Erythroblast (primary cell): Measurements from ENCODE around the gene SCGB1D2.

Source experiments
- DNase-seq, 2 experiments: peaks; one replicate each; lab custom pipeline; 2025; lab: John Stamatoyannopoulos, UW
- GATA1 ChIP-seq: IDR thresholded peaks from 2 replicates; pipeline ENCODE4 v1.6.1; 2011; ENCODE audit warnings: low read depth, mild to moderate bottlenecking, control low read depth, low read length, moderate library complexity
- POLR2A ChIP-seq: IDR thresholded peaks from 2 replicates; pipeline ENCODE4 v1.6.1; 2011; ENCODE audit warnings: mild to moderate bottlenecking, low read length

SCGB1D2 gene

DNA sequence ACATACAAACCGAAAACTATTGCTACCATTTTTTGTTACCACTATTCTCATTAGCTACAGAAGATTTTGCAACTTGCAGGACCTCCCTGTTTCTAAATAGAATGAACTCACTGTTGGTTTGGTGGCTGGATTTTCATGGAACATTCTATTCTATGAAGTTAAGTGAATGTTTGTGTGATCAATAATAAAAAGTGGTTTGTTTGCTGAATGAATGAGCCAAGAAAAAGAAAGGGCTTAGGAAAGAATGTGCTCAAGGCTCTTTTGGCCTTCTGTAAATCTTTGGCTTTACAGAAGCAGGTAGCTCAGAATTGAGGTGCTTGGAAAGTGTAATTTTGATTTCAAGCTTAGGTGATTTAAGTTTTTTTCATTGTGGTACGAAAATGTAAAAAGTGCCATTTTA is 5.9 kb upstream of the SCGB1D2 start:
- TF ChIP-seq GATA1: no peak
- no peak for TF ChIP-seq POLR2A

DNA sequence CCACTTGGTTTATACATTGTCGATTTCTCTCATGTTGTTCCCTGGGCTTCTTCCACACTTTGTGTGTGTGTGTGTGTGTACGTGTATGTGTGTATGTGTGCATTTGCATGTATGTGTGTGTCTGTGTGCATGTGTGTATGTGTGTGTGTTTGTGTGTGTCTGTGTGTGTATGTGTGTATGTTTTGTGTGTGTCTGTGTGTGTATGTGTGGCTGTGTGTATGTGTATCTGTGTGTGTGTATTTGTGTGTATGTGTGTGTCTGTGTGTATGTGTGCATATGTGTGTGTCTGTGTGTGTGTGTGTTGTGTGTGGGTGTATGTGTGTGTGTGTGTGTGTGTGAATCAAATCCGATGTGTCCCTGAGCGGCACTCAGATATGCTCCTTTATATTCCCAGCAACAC is 4.5 kb upstream of the SCGB1D2 start:
- no peak for DNase-seq
- TF ChIP-seq GATA1: no peak
- no peak for TF ChIP-seq POLR2A

More for the DNA sequence above, 5.9 kb upstream of the SCGB1D2 start:
- no peak for DNase-seq

- TF ChIP-seq GATA1: no peak
- TF ChIP-seq POLR2A: no peak
- no peak for DNase-seq
Measured at GRCh38 chr11:62238151-62238550, 3.9 kb upstream of the SCGB1D2 start.

- DNase-seq: no peak
- no peak for TF ChIP-seq POLR2A
- no peak for TF ChIP-seq GATA1
Measured at GRCh38 chr11:62241095-62241494, 944 bp upstream of the SCGB1D2 start.

- DNase-seq: peak; percentile 29 to 30
Measured at GRCh38 chr11:62245271-62245753, 3.3 kb downstream of the SCGB1D2 start.

DNA sequence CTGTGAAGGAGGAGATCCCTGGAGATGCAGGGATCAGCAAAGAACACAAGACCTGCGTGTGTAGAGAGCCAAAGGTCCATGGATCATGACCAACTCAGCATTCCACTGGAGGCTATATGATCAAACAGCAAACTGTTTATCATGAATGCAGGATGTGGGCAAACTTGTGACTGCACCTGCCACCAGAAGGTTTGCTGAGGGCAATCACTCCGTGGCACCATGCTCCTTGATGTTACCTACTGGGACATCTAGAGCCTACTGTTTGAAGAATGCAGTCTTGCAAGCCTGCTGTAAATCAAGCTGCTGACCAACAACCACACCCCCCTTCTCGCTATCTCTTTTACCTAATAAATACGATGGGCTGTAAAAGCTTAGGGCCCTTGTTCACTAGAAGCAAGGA is 9.7 kb downstream of the SCGB1D2 start:
- TF ChIP-seq POLR2A (no peak), GATA1 (no peak)
- no peak for DNase-seq

More at GRCh38 chr11:62245271-62245753, 3.3 kb downstream of the SCGB1D2 start:
- TF ChIP-seq POLR2A (no peak), GATA1 (no peak)

DNA sequence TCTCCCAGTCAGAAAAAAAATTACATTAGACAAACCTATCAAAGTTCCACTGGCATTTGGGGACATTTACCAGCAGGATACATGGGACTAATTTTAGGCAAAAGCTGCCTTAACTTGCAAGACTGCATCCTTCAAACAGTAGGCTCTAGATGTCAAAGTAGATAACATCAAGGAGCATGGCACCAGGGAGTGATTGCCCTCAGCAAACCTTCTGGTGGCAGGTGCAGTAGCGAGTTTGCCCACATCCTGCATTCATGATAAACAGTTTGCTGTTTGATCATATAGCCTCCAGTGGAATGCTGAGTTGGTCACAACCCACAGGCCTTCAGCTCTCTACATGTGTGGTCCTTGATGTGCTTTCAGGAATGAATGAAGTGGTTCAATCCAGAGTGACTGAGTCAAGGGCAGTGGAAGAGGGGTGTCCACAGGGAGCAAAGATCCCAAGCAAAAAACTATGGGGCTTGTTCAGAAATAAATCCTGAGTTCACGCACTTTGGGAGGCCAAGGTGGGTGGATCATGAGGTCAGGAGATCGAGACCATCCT is 12.0 kb downstream of the SCGB1D2 start:
- TF ChIP-seq POLR2A: no peak
- no peak for TF ChIP-seq GATA1
- no peak for DNase-seq

- no peak for DNase-seq
- no peak for TF ChIP-seq GATA1
- no peak for TF ChIP-seq POLR2A
Measured at GRCh38 chr11:62256281-62256680, 14.2 kb downstream of the SCGB1D2 start.

GRCh38 chr11:62260261-62260953 is 18.4 kb downstream of the SCGB1D2 start:
- DNase-seq: no peak
- no peak for TF ChIP-seq GATA1

- no peak for DNase-seq
- no peak for TF ChIP-seq GATA1
- no peak for TF ChIP-seq POLR2A
Measured at GRCh38 chr11:62264004-62264403, 22.0 kb downstream of the SCGB1D2 start.

DNA sequence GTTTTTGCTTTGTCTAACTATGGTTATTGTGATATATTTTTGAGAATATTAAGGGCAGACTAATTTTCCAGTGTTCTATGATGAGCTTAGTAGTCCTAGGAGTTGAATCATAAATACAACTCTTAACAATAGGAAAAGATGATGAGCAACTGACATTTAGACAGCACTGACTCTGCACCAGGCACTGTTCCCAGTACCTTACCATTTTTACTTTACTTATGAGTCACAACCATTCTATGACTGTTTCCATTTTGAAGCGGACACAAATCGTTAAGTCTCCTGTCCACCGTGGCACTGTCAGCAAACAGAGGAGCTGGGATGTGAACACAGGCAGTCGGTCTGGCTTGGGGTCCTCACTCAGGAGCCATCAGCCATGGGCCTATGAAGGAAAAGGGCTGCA is 24.5 kb downstream of the SCGB1D2 start:
- no peak for DNase-seq
- TF ChIP-seq POLR2A (no peak), GATA1 (no peak)

DNA sequence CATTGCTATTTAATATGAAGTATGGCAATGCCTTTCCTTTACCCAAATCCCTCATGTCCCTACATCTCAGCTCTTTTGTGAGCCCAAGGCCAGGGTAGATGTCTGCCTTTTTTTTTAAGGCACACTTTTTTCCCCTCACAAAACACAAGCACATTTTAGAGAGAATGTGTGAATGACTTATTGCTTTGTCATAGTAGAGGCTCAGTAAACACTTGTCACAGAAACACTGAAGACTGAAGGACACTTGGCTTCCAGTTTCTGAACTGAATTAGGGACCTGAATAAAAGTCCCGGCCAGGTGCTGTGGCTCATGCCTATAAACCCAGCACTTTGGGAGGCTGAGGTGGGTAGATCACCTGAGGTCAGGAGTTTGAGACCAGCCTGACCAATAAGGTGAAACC is 25.0 kb downstream of the SCGB1D2 start:
- TF ChIP-seq GATA1: no peak
- no peak for DNase-seq

DNA sequence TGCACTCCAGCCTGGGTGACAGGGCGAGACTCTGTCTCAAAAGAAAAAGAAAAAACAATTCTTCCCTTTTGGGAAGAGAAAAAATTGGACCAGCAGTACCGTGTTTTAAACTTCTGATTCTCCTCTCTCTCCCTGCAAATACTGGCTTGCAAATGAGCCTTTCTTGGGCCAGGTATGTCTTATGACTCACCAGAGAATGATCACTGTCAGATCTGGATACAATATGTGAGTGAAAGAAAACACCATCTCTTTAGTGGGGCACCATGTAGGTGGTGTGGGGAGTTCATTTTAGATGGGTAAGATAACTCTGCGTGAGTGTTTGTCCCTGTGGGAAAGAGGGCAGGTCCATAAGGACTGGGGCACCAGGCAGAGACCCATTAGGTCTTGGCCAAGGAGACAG is 25.5 kb downstream of the SCGB1D2 start:
- TF ChIP-seq GATA1: no peak
- TF ChIP-seq POLR2A: no peak
- DNase-seq: no peak

- no peak for DNase-seq
- TF ChIP-seq POLR2A (no peak), GATA1 (no peak)
Measured at GRCh38 chr11:62269654-62270278, 27.7 kb downstream of the SCGB1D2 start, which contains the start of gene SCGB2A2. Gene SCGB2A2 (plus strand): TSS chr11:62270158. CDS start chr11:62270217, 59 bp downstream.

DNA sequence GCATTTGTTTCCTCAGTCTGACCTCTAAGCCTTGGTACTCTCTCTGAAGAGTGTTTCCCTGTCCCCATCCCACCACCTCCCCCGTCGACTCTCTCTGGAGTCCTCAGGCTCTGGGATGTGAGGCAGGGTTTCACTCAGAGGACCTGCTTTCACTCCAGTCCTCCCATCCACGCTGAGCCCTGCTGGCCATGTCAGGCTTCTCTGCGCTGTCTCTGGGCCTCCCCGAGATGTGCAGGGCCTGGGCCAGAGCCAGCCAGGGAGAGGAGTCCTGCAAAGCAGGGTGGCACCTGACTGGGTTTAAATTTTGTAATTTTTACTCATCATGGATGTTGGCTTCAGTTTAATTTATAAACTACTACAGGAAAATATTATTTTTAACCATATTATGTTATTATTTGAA is 31.2 kb downstream of the SCGB1D2 start:
- TF ChIP-seq POLR2A (no peak), GATA1 (no peak)
- no peak for DNase-seq
